Measurements from ENCODE around the gene HSF5.

The HSF5 gene

GRCh38 chr17:58487589-58488427 lies at the start of gene HSF5:
Gene HSF5, minus strand, starts transcription at chr17:58488408. Its CDS starts 134 bp downstream, at chr17:58488274.
- DNase-seq, result no peak

- DNase-seq, result no peak
Measured at GRCh38 chr17:58537266-58537665, 49.1 kb upstream of the HSF5 start.

GRCh38 chr17:58536542-58536941 lies 48.3 kb upstream of the HSF5 start:
- no peak for DNase-seq

GRCh38 chr17:58535431-58535830 lies 47.2 kb upstream of the HSF5 start:
- no peak for DNase-seq

- DNase-seq, result no peak
Measured at GRCh38 chr17:58534901-58535421, 46.8 kb upstream of the HSF5 start.

GRCh38 chr17:58534331-58534730 lies 46.1 kb upstream of the HSF5 start:
- no peak for DNase-seq

- DNase-seq, result no peak
Measured at GRCh38 chr17:58533616-58534188, 45.5 kb upstream of the HSF5 start.

GRCh38 chr17:58532555-58532951 lies 44.3 kb upstream of the HSF5 start:
- DNase-seq, result no peak

GRCh38 chr17:58531661-58532554 lies 43.7 kb upstream of the HSF5 start:
- DNase-seq, result peak; percentile 61

GRCh38 chr17:58531122-58531521 lies 42.9 kb upstream of the HSF5 start:
- no peak for DNase-seq

GRCh38 chr17:58530655-58531054 lies 42.4 kb upstream of the HSF5 start:
- no peak for DNase-seq

- no peak for DNase-seq
Measured at GRCh38 chr17:58529275-58529674, 41.1 kb upstream of the HSF5 start.

- DNase-seq, result no peak
Measured at GRCh38 chr17:58528443-58528842, 40.2 kb upstream of the HSF5 start.

- no peak for DNase-seq
Measured at GRCh38 chr17:58527949-58528348, 39.7 kb upstream of the HSF5 start.

GRCh38 chr17:58527306-58527705 lies 39.1 kb upstream of the HSF5 start:
- no peak for DNase-seq

GRCh38 chr17:58525239-58525638 lies 37.0 kb upstream of the HSF5 start:
- DNase-seq, result no peak

- DNase-seq, result no peak
Measured at GRCh38 chr17:58521680-58522079, 33.5 kb upstream of the HSF5 start.

- no peak for DNase-seq
Measured at GRCh38 chr17:58520843-58521430, 32.7 kb upstream of the HSF5 start.

- peak; percentile 100 for DNase-seq
Measured at GRCh38 chr17:58517928-58518609, 29.9 kb upstream of the HSF5 start.

GRCh38 chr17:58517378-58517927 lies 29.2 kb upstream of the HSF5 start:
- no peak for DNase-seq

GRCh38 chr17:58516644-58517377 lies 28.6 kb upstream of the HSF5 start:
- no peak for DNase-seq
